GM23248 (cell line): Measurements from ENCODE around the gene TMEM259. TPM values are rescaled to one million over a fixed set of nuclear protein-coding genes. Genes with fewer than 3 reads are reported as not detected.

Source experiments
- DNase-seq: peaks from one replicate; pipeline ENCODE4 v3.0.0-alpha.2; 2015
- H2AFZ ChIP-seq: fragments of 200-600 bp; sonication (generic); 2 replicates; pipeline ENCODE4 v1.6.1; 2016; ENCODE audit warnings: antibody characterized with exemption
- H3F3A ChIP-seq: fragments of 200-600 bp; sonication (generic); 2 replicates; pipeline ENCODE4 v1.6.1; 2016; ENCODE audit warnings: mild to moderate bottlenecking, antibody characterized with exemption, mixed run types; ENCODE audit not compliant: insufficient read depth
- H3K27ac ChIP-seq: fragments of 200-600 bp; sonication (generic); 2 replicates; pipeline ENCODE4 v1.5.1; 2016; ENCODE audit warnings: mild to moderate bottlenecking
- H3K27me3 ChIP-seq: fragments of 200-600 bp; sonication (generic); replicated peaks from 2 replicates; pipeline ENCODE4 v1.6.1; 2016; ENCODE audit warnings: mild to moderate bottlenecking; ENCODE audit not compliant: insufficient read depth
- H3K36me3 ChIP-seq: fragments of 200-600 bp; sonication (generic); 2 replicates; pipeline ENCODE4 v1.6.1; 2016; ENCODE audit warnings: low read depth, mild to moderate bottlenecking
- H3K4me1 ChIP-seq: fragments of 200-600 bp; sonication (generic); 2 replicates; pipeline ENCODE4 v1.6.1; 2016; ENCODE audit warnings: mild to moderate bottlenecking; ENCODE audit not compliant: insufficient read depth
- H3K4me2 ChIP-seq: fragments of 200-600 bp; sonication (generic); one replicate; pipeline ENCODE4 v1.6.1; 2016; ENCODE audit warnings: mild to moderate bottlenecking; ENCODE audit not compliant: unreplicated experiment
- H3K4me3 ChIP-seq: fragments of 200-600 bp; sonication (generic); 2 replicates; pipeline ENCODE4 v1.5.1; 2016; ENCODE audit warnings: mild to moderate bottlenecking
- H3K79me2 ChIP-seq: fragments of 200-600 bp; sonication (generic); 2 replicates; pipeline ENCODE4 v1.6.1; 2016; ENCODE audit warnings: mild to moderate bottlenecking; ENCODE audit not compliant: insufficient read depth
- H3K9ac ChIP-seq: fragments of 200-600 bp; sonication (generic); 2 replicates; pipeline ENCODE4 v1.6.1; 2016; ENCODE audit warnings: mild to moderate bottlenecking
- H3K9me2 ChIP-seq: fragments of 200-600 bp; sonication (generic); 2 replicates; pipeline ENCODE4 v1.6.1; 2016; ENCODE audit warnings: mixed run types, mild to moderate bottlenecking, moderate library complexity; ENCODE audit not compliant: insufficient read depth
- H3K9me3 ChIP-seq: fragments of 200-600 bp; sonication (generic); one replicate; pipeline ENCODE4 v1.6.1; 2017; ENCODE audit warnings: low read depth
- H4K20me1 ChIP-seq: fragments of 200-600 bp; sonication (generic); 2 replicates; pipeline ENCODE4 v1.6.0; 2016; ENCODE audit not compliant: insufficient read depth
- EZH2 ChIP-seq: fragments of 200-600 bp; sonication (generic); IDR thresholded peaks from 2 replicates; pipeline ENCODE4 v1.6.1; 2018; ENCODE audit warnings: antibody characterized with exemption, mild to moderate bottlenecking; ENCODE audit not compliant: insufficient read depth, poor library complexity, severe bottlenecking
- EZH2phosphoT487 ChIP-seq: fragments of 200-600 bp; sonication (generic); IDR thresholded peaks from 2 replicates; pipeline ENCODE4 v1.6.1; 2018; ENCODE audit warnings: antibody characterized with exemption, moderate library complexity, mild to moderate bottlenecking, low read depth; ENCODE audit not compliant: insufficient read depth
- WGBS, 2 experiments: methylation state at CpG; one replicate each; pipeline ENCODE4 v1.1.6; 2015 to 2017; ENCODE audit warnings: low lambda C conversion rate in 2 of 2, low coverage in 1 of 2; ENCODE audit errors: missing lambda C conversion rate in 2 of 2; 5-methylcytosine and 5-hydroxymethylcytosine counted together
- in situ Hi-C: fragments of 300-500 bp; cut with MboI; formaldehyde crosslinking; loops from 2 replicates; pipeline ENCODE4 v1.15.0; 2020
- polyA plus RNA-seq: library from polyadenylated mRNA; unstranded; fragments of >200 nt; fragmentation: Nextera tagmentation; extraction: Ambion mirVana; gene quantifications from 2 replicates; pipeline ENCODE4 v1.2.1, GENCODE V29; 2016
- total RNA-seq: library from RNA; depleted of rRNA; stranded (reverse); fragments of >200 nt; shearing (Covaris generic); gene quantifications from 2 replicates; pipeline ENCODE4 v1.2.3, GENCODE V29; 2014

The TMEM259 gene
- total and polyA plus RNA-seq, 2 experiments from 2014 or later = 79.7 to 132 TPM

GRCh38 chr19:993831-994393 lies 27.0 kb downstream of the TMEM259 start:
- H3K4me1 ChIP-seq = no peaks in the 10 kb centered on the region
- no peak overlapping the region for H3K27ac ChIP-seq
- H3K4me3 ChIP-seq = no peak overlapping the region
- H3K79me2 ChIP-seq = no peaks in the 10 kb centered on the region
- peaks cover 6% of the 10 kb centered on the region; the same call in 1 of the 2 replicates for H3F3A ChIP-seq
- no peak overlapping the region for H3K4me2 ChIP-seq
- no peak overlapping the region for H3K9ac ChIP-seq
- no peaks in the 10 kb centered on the region for H4K20me1 ChIP-seq
- H3K9me2 ChIP-seq = no peaks in the 10 kb centered on the region
- in situ Hi-C loops = no loop called here
- no peaks in the 10 kb centered on the region; the same call in 1 of the 2 replicates for H3K36me3 ChIP-seq
- peaks cover 19% of the 10 kb centered on the region for H3K27me3 ChIP-seq
- WGBS, 2 experiments = 88 to 91% methylated on average over 27 to 43 of the region's 43 CpGs
- no peak for DNase-seq
- H3K9me3 ChIP-seq = no peaks in the 10 kb centered on the region
- TF ChIP-seq EZH2phosphoT487 (no peak), EZH2 (no peak)
- H2AFZ ChIP-seq = no peak overlapping the region

DNA sequence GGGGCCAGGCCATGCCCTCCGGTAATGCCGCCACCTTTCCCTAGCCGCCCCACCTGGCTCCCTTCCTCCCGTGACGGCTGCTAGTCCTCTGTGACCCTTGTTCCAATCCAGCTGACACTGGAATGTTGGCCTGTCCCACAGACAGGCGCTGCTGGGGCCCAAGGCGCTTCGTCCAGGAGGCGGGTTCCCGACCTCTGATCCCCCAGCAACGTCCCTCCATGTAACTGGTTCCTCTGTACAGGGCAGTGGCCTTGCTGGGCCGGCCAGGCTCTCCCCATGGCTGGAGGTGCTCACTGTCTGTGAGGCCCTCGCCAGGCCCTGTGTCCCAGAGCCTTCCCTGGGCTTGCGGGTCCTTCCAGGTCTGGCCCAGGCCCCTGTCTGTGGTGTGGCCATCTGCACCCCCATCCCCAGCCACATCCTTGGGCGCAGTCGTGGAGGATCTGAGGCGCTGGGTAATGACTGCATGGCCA lies 27.5 kb downstream of the TMEM259 start:
- Histone ChIP-seq H3K27me3 (peaks cover 18% of the 10 kb centered on the region), H3K9me2 (no peaks in the 10 kb centered on the region), H3K9ac (no peak overlapping the region), H3K4me2 (no peak overlapping the region), H3K27ac (no peak overlapping the region), H3K4me1 (no peaks in the 10 kb centered on the region), H2AFZ (no peak overlapping the region), H3F3A (peaks cover 6% of the 10 kb centered on the region; the same call in 1 of the 2 replicates), H3K9me3 (no peaks in the 10 kb centered on the region), H4K20me1 (no peaks in the 10 kb centered on the region), H3K36me3 (no peaks in the 10 kb centered on the region; the same call in 1 of the 2 replicates), H3K4me3 (no peak overlapping the region), H3K79me2 (no peaks in the 10 kb centered on the region)
- 88 to 91% methylated on average over 17 of the region's 17 CpGs for WGBS, 2 experiments
- no peak for DNase-seq
- in situ Hi-C loops = no loop called here
- TF ChIP-seq EZH2phosphoT487 (no peak), EZH2 (no peak)

- Histone ChIP-seq H3K9ac (no peak overlapping the region), H4K20me1 (no peaks in the 10 kb centered on the region), H3K79me2 (no peaks in the 10 kb centered on the region), H2AFZ (no peak overlapping the region), H3K9me2 (no peaks in the 10 kb centered on the region), H3K27me3 (peaks cover 13% of the 10 kb centered on the region), H3K9me3 (no peaks in the 10 kb centered on the region), H3K27ac (no peak overlapping the region), H3K36me3 (no peaks in the 10 kb centered on the region; the same call in 1 of the 2 replicates), H3F3A (peaks cover 6% of the 10 kb centered on the region; the same call in 1 of the 2 replicates), H3K4me2 (no peak overlapping the region), H3K4me3 (no peak overlapping the region), H3K4me1 (no peaks in the 10 kb centered on the region)
- in situ Hi-C loops = no loop called here
- TF ChIP-seq EZH2phosphoT487 = no peak
- TF ChIP-seq EZH2 = no peak
- DNase-seq = no peak
- WGBS, 2 experiments = 96 to 97% methylated on average over 11 to 13 of the region's 13 CpGs
Observed at GRCh38 chr19:992670-993055, 28.3 kb downstream of the TMEM259 start.

GRCh38 chr19:991932-992669 lies 28.8 kb downstream of the TMEM259 start:
- peaks cover 6% of the 10 kb centered on the region; the same call in 1 of the 2 replicates for H3F3A ChIP-seq
- in situ Hi-C loops = no loop called here
- no peak overlapping the region for H3K9ac ChIP-seq
- H3K4me1 ChIP-seq = no peaks in the 10 kb centered on the region
- H3K36me3 ChIP-seq = no peaks in the 10 kb centered on the region; the same call in 1 of the 2 replicates
- H3K9me3 ChIP-seq = no peaks in the 10 kb centered on the region
- H3K9me2 ChIP-seq = no peaks in the 10 kb centered on the region
- H2AFZ ChIP-seq = no peak overlapping the region
- H3K79me2 ChIP-seq = no peaks in the 10 kb centered on the region
- peaks cover 8% of the 10 kb centered on the region; the same call in 1 of the 2 replicates for H3K27me3 ChIP-seq
- no peak overlapping the region for H3K27ac ChIP-seq
- no peak overlapping the region for H3K4me2 ChIP-seq
- 95 to 96% methylated on average over 26 to 41 of the region's 42 CpGs for WGBS, 2 experiments
- no peak for DNase-seq
- TF ChIP-seq EZH2phosphoT487 (no peak), EZH2 (no peak)
- no peaks in the 10 kb centered on the region for H4K20me1 ChIP-seq
- H3K4me3 ChIP-seq = no peak overlapping the region
